Measurements from ENCODE around the gene GJB5. TPM values are rescaled to one million over a fixed set of nuclear protein-coding genes. Genes with fewer than 3 reads are reported as not detected.

Gene GJB5
- total RNA-seq, 1 experiment from 2014 or later, result not detected

- ATAC-seq, result no peak
- peaks cover 3% of the 10 kb centered on the region for H3K27me3 ChIP-seq (ENCODE audit: control insufficient read depth, insufficient read depth, low read length)
- intact Hi-C loops (cut with micrococcal nuclease; ENCODE audit: unreplicated experiment), result no loop called here
- ChIA-PET CTCF (no interaction called here), POLR2A (no interaction called here)
- in situ Hi-C loops (cut with HindIII; ENCODE audit: low pct_unique_long_range_greater_than_20kb, low sequenced_read_pairs), result no loop called here
- no peak overlapping the region for H3K4me3 ChIP-seq (ENCODE audit: low read depth in 2 of 2, low read length in 2 of 2)
- no peak overlapping the region for H3K27ac ChIP-seq (ENCODE audit: low read length)
- no peak for TF ChIP-seq POLR2AphosphoS5 (IDR thresholded peaks at IDR 0.05; ENCODE audit: low read depth, low read length)
- no peak for TF ChIP-seq REST (IDR thresholded peaks at IDR 0.05; ENCODE audit: insufficient read depth in 1 of 2, low read depth in 2 of 2, low read length in 1 of 2)
- TF ChIP-seq SIN3A (IDR thresholded peaks at IDR 0.05; ENCODE audit: borderline replicate concordance, insufficient read depth, low read depth, low read length), result no peak
- TF ChIP-seq TCF7L2 (IDR thresholded peaks at IDR 0.05; ENCODE audit: low read depth, low read length), result no peak
- TF ChIP-seq CTCF (IDR thresholded peaks at IDR 0.05), result no peak
- no peak for DNase-seq (ENCODE audit: low read depth, low spot score)
- no peaks in the 10 kb centered on the region for H3K9me3 ChIP-seq (ENCODE audit: control insufficient read depth, insufficient read depth, low read depth, low read length)
- no TSS peak for BruUV-seq (replicated peaks)
- H3K4me1 ChIP-seq (ENCODE audit: control insufficient read depth, insufficient read depth, low read length), result peaks cover 5% of the 10 kb centered on the region; the same call in 1 of the 2 replicates
- peaks cover 5% of the 10 kb centered on the region; the same call in 1 of the 2 replicates for H3K36me3 ChIP-seq (ENCODE audit: control insufficient read depth, insufficient read depth, low read length)
Measured at GRCh38 chr1:34785231-34785874, 30.5 kb downstream of the GJB5 start.

- BruUV-seq (replicated peaks), result no TSS peak
- Histone ChIP-seq H3K4me1 (ENCODE audit: control insufficient read depth, insufficient read depth, low read length) (peaks cover 3% of the 10 kb centered on the region; the same call in 1 of the 2 replicates), H3K4me3 (ENCODE audit: low read depth in 2 of 2, low read length in 2 of 2) (no peak overlapping the region), H3K27ac (ENCODE audit: low read length) (no peak overlapping the region), H3K27me3 (ENCODE audit: control insufficient read depth, insufficient read depth, low read length) (peaks cover under 1% of the 10 kb centered on the region; the same call in 1 of the 2 replicates), H3K36me3 (ENCODE audit: control insufficient read depth, insufficient read depth, low read length) (peaks cover 5% of the 10 kb centered on the region; the same call in 1 of the 2 replicates), H3K9me3 (ENCODE audit: control insufficient read depth, insufficient read depth, low read depth, low read length) (no peaks in the 10 kb centered on the region)
- DNase-seq (ENCODE audit: low read depth, low spot score) (no peak), ATAC-seq (0 out of 2 replicates have a peak, but pooled peaks have one; percentile 1)
- in situ Hi-C loops (cut with HindIII; ENCODE audit: low pct_unique_long_range_greater_than_20kb, low sequenced_read_pairs), result no loop called here
- intact Hi-C loops (cut with micrococcal nuclease; ENCODE audit: unreplicated experiment), result loop anchor here (1.0 kb wide), 1 partner anchor 66 kb away; no protein-coding TSS in a partner anchor
- CTCF ChIA-PET, result interaction anchor here (0.5 to 1.0 kb wide), 5 partner anchors 67 to 856 kb away, joined by 6 to 8 read pairs (median 6); no protein-coding TSS in a partner anchor
- no peak for TF ChIP-seq CTCF (IDR thresholded peaks at IDR 0.05)
- TF ChIP-seq SIN3A (IDR thresholded peaks at IDR 0.05; ENCODE audit: borderline replicate concordance, insufficient read depth, low read depth, low read length), result no peak
- TF ChIP-seq REST (IDR thresholded peaks at IDR 0.05; ENCODE audit: insufficient read depth in 1 of 2, low read depth in 2 of 2, low read length in 1 of 2), result no peak
- no peak for TF ChIP-seq TCF7L2 (IDR thresholded peaks at IDR 0.05; ENCODE audit: low read depth, low read length)
- TF ChIP-seq POLR2AphosphoS5 (IDR thresholded peaks at IDR 0.05; ENCODE audit: low read depth, low read length), result no peak
- POLR2A ChIA-PET, result interaction anchor here (0.7 kb wide), 1 partner anchor 41 kb away, joined by 3 read pairs; no protein-coding TSS in a partner anchor
Measured at GRCh38 chr1:34785875-34786470, 31.1 kb downstream of the GJB5 start.
